NK-92 treated with Interleukin-12 subunit alpha and Interleukin-12 subunit beta, amount 100 ng/mL, for 24 hours (cell line): ENCODE measurements around the gene ZSCAN21.

Experiments
- DNase-seq: peaks from one replicate; lab custom pipeline; 2025; lab: John Stamatoyannopoulos, UW

Gene ZSCAN21

GRCh38 chr7:100101016-100101862 lies 51.7 kb downstream of the ZSCAN21 start, which contains the start of the genes AP4M1 and MCM7:
TSS of gene AP4M1 (plus strand) at chr7:100101643. CDS start at chr7:100101715, 72 bp downstream.
TSS of gene MCM7 (minus strand) at chr7:100101397. CDS start at chr7:100101294, 103 bp downstream.
- DNase-seq: peak; percentile 100

- DNase-seq: no peak
These were observed 53.6 kb downstream of the ZSCAN21 start for GRCh38 chr7:100102950-100103840.

- DNase-seq: no peak
These were observed 56.0 kb downstream of the ZSCAN21 start for GRCh38 chr7:100105534-100105933.

- no peak for DNase-seq
These were observed 57.1 kb downstream of the ZSCAN21 start for GRCh38 chr7:100106633-100107032.

- DNase-seq: no peak
These were observed 57.7 kb downstream of the ZSCAN21 start for GRCh38 chr7:100107125-100107737.

- DNase-seq: no peak
These were observed 58.3 kb downstream of the ZSCAN21 start for GRCh38 chr7:100107890-100108289.

GRCh38 chr7:100109521-100110163 lies 60.1 kb downstream of the ZSCAN21 start:
- no peak for DNase-seq

GRCh38 chr7:100111156-100111555 lies 61.6 kb downstream of the ZSCAN21 start:
- no peak for DNase-seq

- DNase-seq: no peak
These were observed 62.3 kb downstream of the ZSCAN21 start for GRCh38 chr7:100111914-100112313.
